T-helper 2 cell treated with Interferon-gamma antibody and Interleukin-4, amounts not matched to agents 100 ng/mL and 5 ng/mL, for 36 hours (primary cell): ENCODE data around the gene GRB10. TPM values are rescaled to one million over a fixed set of nuclear protein-coding genes. Genes with fewer than 3 reads are reported as not detected.
"Not testable (repeated sequence)": the region's sequence is repeated elsewhere in the genome, so short reads cannot be mapped to it uniquely, and the experiment has no call there.

ENCODE experiments used
- intact Hi-C: fragments of 100-400 bp; cut with micrococcal nuclease; formaldehyde crosslinking; loops from one replicate; pipeline ENCODE4 v1.15.1; 2023
- total RNA-seq: library from RNA; stranded (reverse); gene quantifications from 2 replicates; pipeline ENCODE4 v1.2.3, GENCODE V29; 2022

The GRB10 gene
- total RNA-seq, 1 donor from 2014 or later, result 3.7 TPM

- intact Hi-C loops, result no loop called here
These were observed 36.9 kb downstream of the GRB10 start for GRCh38 chr7:50745835-50746234.

GRCh38 chr7:50745336-50745735 is 37.4 kb downstream of the GRB10 start:
- intact Hi-C loops, result no loop called here

GRCh38 chr7:50743893-50744292 is 38.8 kb downstream of the GRB10 start:
- intact Hi-C loops, result no loop called here

GRCh38 chr7:50743016-50743415 is 39.7 kb downstream of the GRB10 start:
- intact Hi-C loops, result no loop called here

- intact Hi-C loops, result no loop called here
These were observed 40.3 kb downstream of the GRB10 start for GRCh38 chr7:50742401-50742800.

GRCh38 chr7:50739744-50740435 is 42.8 kb downstream of the GRB10 start:
- intact Hi-C loops, result loop anchor here (2.0 kb wide), 1 partner anchor 93 kb away; no protein-coding TSS in a partner anchor

- intact Hi-C loops, result no loop called here
These were observed 43.8 kb downstream of the GRB10 start for GRCh38 chr7:50738932-50739331.

GRCh38 chr7:50735836-50736235 is 46.9 kb downstream of the GRB10 start:
- intact Hi-C loops, result not testable (repeated sequence)

GRCh38 chr7:50735333-50735732 is 47.4 kb downstream of the GRB10 start:
- intact Hi-C loops, result no loop called here

- intact Hi-C loops, result no loop called here
These were observed 48.5 kb downstream of the GRB10 start for GRCh38 chr7:50734246-50734645.

- intact Hi-C loops, result no loop called here
These were observed 49.1 kb downstream of the GRB10 start for GRCh38 chr7:50733552-50733951.

- intact Hi-C loops, result no loop called here
These were observed 50.8 kb downstream of the GRB10 start for GRCh38 chr7:50731703-50732582.

GRCh38 chr7:50730446-50731400 is 52.0 kb downstream of the GRB10 start:
- intact Hi-C loops, result no loop called here

- intact Hi-C loops, result no loop called here
These were observed 52.7 kb downstream of the GRB10 start for GRCh38 chr7:50729962-50730361.

GRCh38 chr7:50728184-50728583 is 54.5 kb downstream of the GRB10 start:
- intact Hi-C loops, result no loop called here

GRCh38 chr7:50727711-50728110 is 55.0 kb downstream of the GRB10 start:
- intact Hi-C loops, result no loop called here

GRCh38 chr7:50727072-50727471 is 55.6 kb downstream of the GRB10 start:
- intact Hi-C loops, result no loop called here

- intact Hi-C loops, result no loop called here
These were observed 56.9 kb downstream of the GRB10 start for GRCh38 chr7:50725774-50726173.

GRCh38 chr7:50724526-50725520 is 57.9 kb downstream of the GRB10 start:
- intact Hi-C loops, result no loop called here

GRCh38 chr7:50723888-50724287 is 58.8 kb downstream of the GRB10 start:
- intact Hi-C loops, result no loop called here
